DMS53 (cell line): Measurements from ENCODE around the gene FGD2.

ENCODE experiments used
- DNase-seq: peaks from one replicate; lab custom pipeline; 2025; lab: John Stamatoyannopoulos, UW

FGD2 gene

GRCh38 chr6:36997811-36998722 lies 7.4 kb upstream of the FGD2 start:
- DNase-seq: no peak

GRCh38 chr6:36998723-36999038 lies 6.8 kb upstream of the FGD2 start:
- no peak for DNase-seq

DNA sequence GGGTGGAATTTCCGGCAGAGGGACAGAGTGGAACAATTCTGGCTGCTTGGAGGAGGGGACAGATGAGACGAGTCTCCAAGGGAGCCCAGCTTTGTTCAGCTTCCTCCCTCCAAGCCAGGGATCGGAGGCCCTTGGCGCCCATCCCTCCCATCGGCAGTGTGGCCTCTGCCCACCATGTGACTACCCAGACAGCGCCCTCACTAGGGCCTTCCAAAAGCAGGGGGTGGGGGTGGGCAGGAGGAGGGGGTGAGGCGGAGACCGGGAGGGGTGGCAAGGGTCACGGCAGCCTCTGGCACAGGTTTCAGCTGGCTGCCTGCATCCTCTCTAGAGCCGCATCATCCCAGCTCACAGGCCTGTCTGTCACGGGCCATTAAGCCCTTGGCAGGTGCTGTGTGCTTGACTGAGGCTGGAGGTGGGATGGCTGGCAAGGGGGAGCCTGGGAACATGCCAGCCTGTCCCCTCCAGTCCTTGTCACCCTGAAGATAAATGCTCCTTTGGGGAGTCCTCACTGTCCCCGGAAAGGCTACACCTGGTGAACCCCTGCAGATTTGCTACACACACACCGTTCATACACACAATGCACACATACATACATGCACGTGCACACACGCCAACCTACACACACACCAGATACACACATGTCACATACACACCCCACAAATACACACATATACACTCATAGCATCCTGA lies 6.2 kb upstream of the FGD2 start:
- DNase-seq: peak; percentile 73

GRCh38 chr6:36999751-37000125 lies 5.7 kb upstream of the FGD2 start:
- no peak for DNase-seq

DNA sequence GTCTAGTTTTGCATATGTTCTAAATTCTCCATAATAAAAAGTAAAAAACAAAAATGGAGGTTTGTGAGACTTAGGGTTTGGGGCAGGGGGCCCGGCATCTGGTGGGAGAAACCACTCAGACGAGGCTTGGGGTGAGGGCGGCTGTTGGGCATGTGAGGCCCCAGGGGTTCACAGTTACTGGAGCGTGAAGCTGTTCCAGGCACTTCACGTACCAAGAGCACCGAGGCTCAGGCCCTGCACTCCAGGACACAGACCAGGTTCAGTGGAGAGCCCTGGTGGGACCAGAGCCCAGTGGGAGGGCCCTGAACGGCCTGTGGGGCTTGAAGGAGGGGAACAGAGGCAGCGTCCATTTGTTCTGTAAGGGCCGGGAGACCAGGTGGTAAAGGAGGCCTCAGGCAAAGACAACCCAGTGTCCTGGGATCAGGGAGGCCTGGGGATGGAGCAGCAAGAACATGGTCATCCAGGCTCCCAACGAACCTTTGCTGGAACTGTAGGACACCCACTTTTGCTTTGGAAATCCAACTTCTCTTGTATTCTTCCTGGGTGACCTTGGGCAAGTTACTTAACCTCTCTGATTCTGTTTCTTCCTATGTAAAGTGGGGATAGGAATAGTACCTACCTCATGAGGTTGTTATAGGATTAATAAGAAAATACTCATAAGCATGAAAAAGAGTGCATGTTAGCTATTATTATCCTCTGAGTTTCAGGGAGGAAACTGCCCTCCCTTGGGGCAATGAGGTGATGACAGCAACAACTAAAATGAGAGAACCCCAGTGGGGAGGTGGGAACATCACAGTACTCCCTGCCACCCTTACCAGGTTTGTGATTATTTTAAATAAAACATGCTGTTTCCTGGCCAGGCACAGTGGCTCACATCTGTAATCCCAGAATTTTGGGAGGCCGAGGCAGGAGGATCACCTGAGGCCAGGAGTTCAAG lies 1.1 kb upstream of the FGD2 start:
- no peak for DNase-seq

DNA sequence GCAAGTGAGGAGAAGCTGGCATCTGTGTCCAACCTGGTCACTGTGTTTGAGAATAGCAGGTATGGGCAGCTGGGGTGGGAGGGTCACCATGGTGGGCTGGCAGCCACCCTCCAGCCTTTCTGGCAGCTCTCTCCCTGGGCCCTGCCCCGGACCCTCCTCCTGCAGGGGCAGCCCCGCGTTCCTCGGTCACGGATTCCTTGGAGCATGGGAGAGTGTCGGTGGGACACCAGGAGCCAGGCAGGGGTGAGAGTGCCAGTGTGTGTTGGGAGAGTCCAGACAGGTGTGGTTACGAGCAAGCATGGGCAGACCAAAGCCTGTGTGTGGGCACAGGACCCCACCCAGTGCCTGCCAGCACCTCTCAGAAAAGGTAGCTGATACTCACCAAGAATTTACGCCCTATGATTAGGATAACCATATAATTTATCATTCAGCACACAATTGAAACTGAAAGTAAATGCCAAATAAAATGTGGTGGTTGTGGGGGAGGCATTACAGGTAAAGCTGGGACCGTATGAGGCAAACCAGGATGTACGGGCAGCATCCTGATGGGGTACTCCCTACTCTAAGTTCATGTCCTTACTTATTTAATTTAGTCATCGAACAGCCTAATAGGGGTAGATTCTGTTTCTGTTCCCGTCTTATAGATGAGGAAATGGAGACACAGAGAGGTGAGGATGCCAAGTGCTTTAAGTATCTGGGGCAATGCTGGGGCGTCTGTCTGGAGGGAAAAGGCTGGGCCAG lies 542 bp downstream of the FGD2 start:
- no peak for DNase-seq

DNA sequence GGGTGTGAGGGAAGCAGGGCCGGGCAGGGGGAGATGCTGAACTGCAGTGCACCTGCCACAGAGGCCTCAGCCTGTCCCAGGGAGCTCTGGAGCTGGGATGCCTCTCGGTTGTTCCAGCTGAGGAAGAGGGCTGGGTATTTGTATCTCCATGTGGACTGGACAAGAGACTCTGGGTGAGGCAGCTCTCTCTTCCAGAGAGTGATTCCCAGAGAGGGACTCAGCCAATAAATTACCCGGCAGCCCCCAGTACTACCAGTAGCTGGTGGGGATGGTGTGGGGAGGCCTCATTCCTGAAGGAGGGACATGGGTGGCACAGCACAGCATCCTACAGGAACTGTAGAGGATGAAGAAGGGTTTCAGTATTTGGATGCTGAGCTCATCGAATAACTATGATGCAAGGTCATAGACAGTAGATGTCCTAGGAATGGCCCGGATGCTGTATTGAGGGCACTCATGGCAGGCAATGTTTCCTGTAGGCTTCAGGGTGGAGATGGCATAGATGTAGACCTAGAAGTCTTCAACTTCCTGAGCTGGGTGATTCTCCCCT lies 1.4 kb downstream of the FGD2 start:
- no peak for DNase-seq

GRCh38 chr6:37007340-37008043 lies 2.0 kb downstream of the FGD2 start:
- DNase-seq: no peak

- no peak for DNase-seq
Measured at GRCh38 chr6:37008484-37009465, 3.3 kb downstream of the FGD2 start.

DNA sequence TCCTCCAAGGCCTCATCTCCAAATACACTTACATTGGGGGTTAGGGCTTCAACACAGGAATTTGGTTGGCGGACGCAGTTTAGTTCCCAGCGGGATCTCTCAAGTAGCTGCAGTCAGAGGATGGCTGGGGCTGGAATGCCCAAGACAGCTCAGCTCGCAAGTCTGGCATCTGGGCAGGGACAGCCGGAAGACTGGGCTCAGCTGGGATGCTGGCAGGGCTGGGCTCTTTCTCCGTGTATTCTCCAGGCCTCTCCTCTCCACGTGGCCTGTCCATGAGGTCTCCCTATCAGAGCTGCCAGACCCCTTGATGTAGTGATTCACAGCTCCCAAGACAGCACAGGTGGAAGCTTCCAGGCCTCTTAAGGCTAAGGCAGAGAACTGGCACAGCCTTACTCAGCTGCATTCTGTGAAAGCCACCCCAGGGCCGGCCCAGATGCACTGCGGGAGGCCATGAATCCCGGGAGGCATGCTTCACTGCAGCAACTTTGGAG lies 5.0 kb downstream of the FGD2 start:
- DNase-seq: no peak

DNA sequence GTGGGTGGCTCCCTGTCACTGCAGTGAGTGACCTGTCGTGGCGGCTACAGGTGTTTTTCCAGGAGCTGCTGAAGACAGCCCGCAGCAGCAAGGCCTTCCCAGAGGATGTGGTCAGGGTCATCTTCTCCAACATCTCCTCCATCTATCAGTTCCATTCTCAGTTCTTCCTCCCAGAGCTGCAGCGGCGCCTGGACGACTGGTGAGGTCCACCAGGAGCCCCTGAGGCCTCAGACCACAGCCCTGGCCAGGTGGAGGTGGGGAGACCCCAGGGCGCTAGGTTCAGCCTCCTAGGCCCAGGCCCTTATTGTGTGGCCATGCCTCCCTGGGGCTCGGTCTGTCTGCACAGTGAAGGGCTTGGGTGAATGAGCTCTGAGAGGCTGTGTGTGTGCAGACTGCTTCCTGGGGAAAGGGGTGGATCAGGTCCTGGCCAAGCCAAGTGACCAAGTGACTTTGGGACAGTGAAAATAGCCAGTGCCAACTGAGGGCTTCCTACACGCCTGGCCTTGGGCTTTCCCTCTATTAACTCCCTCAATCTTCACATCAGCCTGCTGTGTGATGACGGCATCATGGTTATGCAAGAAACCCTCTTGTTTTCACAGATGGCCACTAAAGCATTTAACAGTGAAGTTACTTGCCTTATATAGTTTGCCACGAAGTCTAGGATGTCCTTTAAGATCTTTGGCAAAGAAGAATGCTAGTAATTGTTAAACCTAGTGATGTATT lies 6.4 kb downstream of the FGD2 start:
- DNase-seq: no peak

DNA sequence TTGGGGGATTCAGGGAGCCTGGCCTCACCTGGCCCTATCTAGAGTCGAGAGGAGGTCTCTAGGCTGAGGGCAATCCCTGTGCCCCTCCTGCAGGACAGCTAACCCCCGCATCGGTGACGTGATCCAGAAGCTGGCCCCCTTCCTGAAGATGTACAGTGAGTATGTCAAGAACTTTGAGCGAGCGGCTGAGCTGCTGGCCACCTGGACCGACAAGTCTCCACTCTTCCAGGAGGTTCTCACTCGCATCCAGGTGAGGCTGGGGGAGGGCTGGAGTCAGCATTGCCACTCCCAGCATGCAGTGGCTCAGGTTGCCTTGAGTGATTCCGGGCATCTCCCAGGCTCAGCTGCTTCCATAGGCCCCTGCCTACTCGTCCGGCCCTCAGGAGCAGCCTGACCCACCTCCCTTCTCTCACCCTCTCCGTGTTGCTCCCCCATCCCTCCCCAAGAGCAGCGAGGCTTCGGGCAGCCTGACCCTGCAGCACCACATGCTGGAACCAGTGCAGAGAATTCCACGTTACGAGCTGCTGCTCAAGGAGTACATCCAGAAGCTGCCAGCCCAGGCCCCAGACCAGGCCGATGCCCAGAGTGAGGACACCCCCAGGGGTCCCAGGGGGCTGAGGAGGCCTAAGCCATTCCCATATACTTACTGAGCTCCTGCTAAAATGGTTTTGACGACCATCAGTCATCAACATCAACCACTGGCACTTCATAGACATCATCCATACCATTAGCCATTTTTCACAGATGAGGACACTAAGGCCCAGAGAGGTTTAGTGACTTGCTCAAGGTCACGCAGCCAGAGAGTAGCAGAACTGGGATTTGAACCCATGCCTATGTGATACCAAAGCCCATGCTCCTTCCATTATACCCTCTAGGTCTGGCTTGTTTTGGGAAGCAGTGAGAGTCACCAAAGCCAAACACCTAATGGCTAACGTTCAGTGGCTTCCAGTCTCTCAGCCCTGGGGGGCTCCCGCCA lies 8.3 kb downstream of the FGD2 start:
- no peak for DNase-seq

GRCh38 chr6:37014667-37015066 lies 9.2 kb downstream of the FGD2 start:
- no peak for DNase-seq

DNA sequence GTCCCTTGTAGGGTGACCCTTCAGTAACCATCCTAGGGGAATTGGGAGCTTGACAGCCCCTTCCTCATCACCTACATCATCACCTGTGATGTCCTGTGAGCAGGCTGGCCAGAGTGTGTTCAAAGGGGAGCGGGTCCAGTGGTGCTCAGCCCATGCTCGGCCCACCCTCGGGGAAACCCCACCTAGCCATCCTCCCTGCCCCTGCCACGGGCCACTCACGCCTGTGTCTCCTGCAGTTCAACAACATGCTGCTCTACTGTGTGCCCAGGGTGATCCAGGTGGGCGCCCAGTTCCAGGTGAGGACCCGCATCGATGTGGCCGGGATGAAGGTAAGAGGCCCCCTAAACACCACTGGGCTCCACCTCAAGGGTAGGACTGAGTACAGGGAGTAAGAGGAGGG lies 10.1 kb downstream of the FGD2 start:
- no peak for DNase-seq

DNA sequence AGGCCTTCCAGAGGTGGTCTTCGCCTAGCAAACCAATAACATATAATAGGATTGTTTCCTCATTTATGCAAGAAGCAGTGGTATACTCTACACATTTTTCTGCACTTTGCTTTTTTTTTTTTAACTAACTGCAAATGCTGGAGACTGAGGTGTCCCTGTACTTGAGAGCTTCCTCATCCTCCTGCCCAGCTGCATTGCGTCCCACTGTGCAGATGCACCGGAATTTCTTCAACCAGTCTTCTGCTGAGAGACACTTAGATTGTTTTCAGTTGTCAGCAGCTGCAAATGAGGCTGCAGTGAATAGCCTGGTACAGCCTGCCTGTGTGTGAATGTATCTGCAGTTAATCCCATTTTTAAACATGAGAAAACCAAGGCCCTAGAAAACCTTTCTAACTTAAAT lies 11.5 kb downstream of the FGD2 start:
- no peak for DNase-seq

DNA sequence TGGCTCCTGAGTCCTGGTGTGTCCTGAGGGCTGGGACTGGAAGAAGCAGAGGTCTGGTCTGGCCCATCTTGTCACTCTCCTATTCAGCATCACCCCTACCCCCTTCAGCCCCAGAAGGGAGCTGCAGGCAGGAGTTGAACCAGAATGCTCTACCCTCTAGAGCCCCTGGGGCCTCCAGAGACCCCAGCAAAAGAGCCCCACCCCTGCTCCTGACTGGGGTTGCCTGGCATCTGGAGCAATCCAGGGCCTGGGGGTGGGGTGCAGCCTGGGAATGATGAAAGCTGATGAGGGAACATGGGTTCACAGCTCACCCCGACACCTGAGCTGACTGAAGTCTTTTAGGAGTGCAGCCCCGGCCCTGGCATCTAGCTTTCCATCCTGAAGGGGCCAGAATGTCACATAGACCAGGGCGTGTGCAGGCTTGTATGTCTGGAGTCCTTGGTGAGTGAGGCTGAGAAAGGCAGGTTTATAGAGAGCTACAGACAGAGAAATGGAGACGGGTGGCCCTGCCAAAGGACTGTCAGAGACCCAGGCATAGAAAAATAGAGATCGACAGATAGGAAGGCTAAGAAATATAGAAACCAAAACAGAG lies 12.2 kb downstream of the FGD2 start:
- DNase-seq: no peak
